Lower leg skin (tissue), 3 donors: ENCODE results near the gene SH3RF2.

ENCODE experiments used
- CTCF ChIP-seq, 3 donors: fragments of 450-650 bp; IDR thresholded peaks; one replicate each; pipeline ENCODE4 v1.5.1; 2016; ENCODE audit warnings: antibody characterized with exemption in 3 of 3, mild to moderate bottlenecking in 3 of 3, moderate library complexity in 2 of 3
- POLR2A ChIP-seq, 2 donors: fragments of 450-650 bp; IDR thresholded peaks; one replicate each; pipeline ENCODE4 v1.6.1; 2016 to 2017; ENCODE audit warnings: antibody characterized with exemption in 2 of 2, mild to moderate bottlenecking in 1 of 2, moderate library complexity in 1 of 2

GRCh38 chr5:145981589-145982571 is 45.5 kb downstream of the SH3RF2 start:
- TF ChIP-seq CTCF (IDR thresholded peaks at IDR 0.05) (no peak), POLR2A (IDR thresholded peaks at IDR 0.05) (no peak)
